Hepatocyte (in vitro differentiated cells): ENCODE measurements around the gene FGR. TPM values are rescaled to one million over a fixed set of nuclear protein-coding genes. Genes with fewer than 3 reads are reported as not detected.

Experiments
- DNase-seq: peaks from one replicate; pipeline ENCODE4 v3.0.0-alpha.2; 2016; ENCODE audit warnings: low spot score
- H2AFZ ChIP-seq: fragments of 200-600 bp; sonication (generic); 2 replicates; pipeline ENCODE4 v1.6.0; 2016; ENCODE audit warnings: antibody characterized with exemption, mild to moderate bottlenecking
- H3K27ac ChIP-seq: fragments of 200-600 bp; sonication (generic); 2 replicates; pipeline ENCODE4 v1.5.1; 2016; ENCODE audit warnings: mild to moderate bottlenecking
- H3K27me3 ChIP-seq: fragments of 200-600 bp; sonication (generic); 2 replicates; pipeline ENCODE4 v1.6.1; 2016
- H3K36me3 ChIP-seq: fragments of 200-600 bp; sonication (generic); replicated peaks from 2 replicates; pipeline ENCODE4 v1.5.1; 2016; ENCODE audit warnings: low read depth; ENCODE audit not compliant: insufficient read depth
- H3K4me1 ChIP-seq: fragments of 200-600 bp; sonication (generic); 2 replicates; pipeline ENCODE4 v1.5.1; 2016; ENCODE audit warnings: mild to moderate bottlenecking, moderate library complexity; ENCODE audit not compliant: insufficient read depth
- H3K4me2 ChIP-seq: fragments of 200-600 bp; sonication (generic); 2 replicates; pipeline ENCODE4 v1.6.0; 2016
- H3K4me3 ChIP-seq: fragments of 200-600 bp; sonication (generic); 2 replicates; pipeline ENCODE4 v1.5.1; 2016; ENCODE audit warnings: mild to moderate bottlenecking
- H3K79me2 ChIP-seq: fragments of 200-600 bp; sonication (generic); 2 replicates; pipeline ENCODE4 v1.6.0; 2017; ENCODE audit warnings: mild to moderate bottlenecking
- H3K9me2 ChIP-seq: fragments of 200-600 bp; sonication (generic); replicated peaks from 2 replicates; pipeline ENCODE4 v1.6.0; 2017; ENCODE audit warnings: mild to moderate bottlenecking; ENCODE audit not compliant: insufficient read depth
- H3K9me3 ChIP-seq: fragments of 200-600 bp; sonication (generic); 2 replicates; pipeline ENCODE4 v1.5.1; 2016; ENCODE audit warnings: low read depth, mild to moderate bottlenecking
- H4K20me1 ChIP-seq: fragments of 200-600 bp; sonication (generic); 2 replicates; pipeline ENCODE4 v1.6.0; 2016; ENCODE audit warnings: mild to moderate bottlenecking; ENCODE audit not compliant: insufficient read depth, poor library complexity, severe bottlenecking
- EZH2 ChIP-seq: fragments of 200-600 bp; sonication (generic); IDR thresholded peaks from 2 replicates; pipeline ENCODE4 v1.6.1; 2016; ENCODE audit warnings: antibody characterized with exemption, mild to moderate bottlenecking, borderline replicate concordance
- EZH2phosphoT487 ChIP-seq: fragments of 200-600 bp; sonication (generic); IDR thresholded peaks from one replicate; pipeline ENCODE4 v1.6.1; 2018; ENCODE audit warnings: antibody characterized with exemption, mild to moderate bottlenecking, low read depth, moderate library complexity; ENCODE audit not compliant: unreplicated experiment, severe bottlenecking
- WGBS: methylation state at CpG from one replicate; pipeline ENCODE4 v1.1.6; 2016; ENCODE audit warnings: low lambda C conversion rate; ENCODE audit errors: missing lambda C conversion rate; 5-methylcytosine and 5-hydroxymethylcytosine counted together
- polyA plus RNA-seq: library from polyadenylated mRNA; unstranded; fragments of >200 nt; fragmentation: Nextera tagmentation; extraction: Ambion mirVana; gene quantifications from 2 replicates; pipeline ENCODE4 v1.2.1, GENCODE V29; 2016
- total RNA-seq: library from RNA; depleted of rRNA; stranded (reverse); fragments of >200 nt; gene quantifications from 2 replicates; pipeline ENCODE4 v1.2.3, GENCODE V29; 2014
- TF ChIP-seq, protein P1 (sequence below): fragments of 200-600 bp; sonication (generic); IDR thresholded peaks from 2 replicates; pipeline ENCODE4 v1.5.1; 2016; ENCODE audit warnings: antibody characterized with exemption, mild to moderate bottlenecking; ENCODE audit not compliant: poor library complexity

Gene FGR
- total and polyA plus RNA-seq, 2 experiments from 2014 or later: 0.28 to 0.73 TPM

DNA sequence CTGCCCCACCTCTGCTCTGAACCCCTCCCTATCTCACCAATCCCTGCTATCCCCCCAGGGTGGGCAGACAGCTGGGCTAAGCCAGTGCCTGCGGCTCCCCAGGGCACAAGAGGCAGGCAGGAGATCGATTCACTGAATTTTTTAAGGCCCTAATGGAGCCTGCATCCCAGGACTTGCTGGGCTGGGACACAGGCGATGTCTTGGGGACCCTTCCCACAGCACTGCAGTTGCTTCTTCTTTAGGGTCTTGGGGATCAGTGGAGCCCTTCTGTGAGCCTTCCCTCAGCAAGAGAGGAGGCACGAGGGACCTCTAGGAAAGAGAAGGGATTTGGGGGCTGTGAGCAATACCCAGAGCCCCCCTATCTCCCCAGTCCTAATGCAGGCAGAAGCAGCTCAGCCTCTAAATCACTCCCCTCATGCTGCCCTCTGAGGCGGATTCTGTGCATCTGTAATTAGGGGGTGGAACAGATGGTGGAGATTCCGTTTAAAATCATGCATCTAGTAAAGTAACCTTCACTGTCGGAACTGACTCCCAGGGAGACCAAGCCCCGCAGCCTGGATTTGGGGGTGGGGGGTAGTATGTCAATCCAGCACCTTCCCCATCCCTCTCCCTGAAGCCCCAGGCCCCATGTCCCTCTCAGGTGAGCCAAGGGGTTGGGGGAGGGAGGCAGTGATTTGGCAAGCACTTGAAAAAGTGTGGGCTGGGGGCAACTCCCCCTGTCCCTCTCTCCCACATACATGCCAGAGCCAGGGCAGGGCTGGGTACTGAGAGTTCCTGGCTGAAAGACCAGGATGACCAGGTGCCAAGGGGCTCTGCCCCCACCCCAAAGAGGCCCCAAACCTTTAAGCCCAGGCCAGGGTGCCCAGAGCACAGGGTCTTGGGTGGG lies 41.1 kb downstream of the FGR start:
- H3K27ac ChIP-seq: peak overlapping the region; percentile 55
- peaks cover 89% of the 10 kb centered on the region for H3K4me1 ChIP-seq
- no peak for DNase-seq

DNA sequence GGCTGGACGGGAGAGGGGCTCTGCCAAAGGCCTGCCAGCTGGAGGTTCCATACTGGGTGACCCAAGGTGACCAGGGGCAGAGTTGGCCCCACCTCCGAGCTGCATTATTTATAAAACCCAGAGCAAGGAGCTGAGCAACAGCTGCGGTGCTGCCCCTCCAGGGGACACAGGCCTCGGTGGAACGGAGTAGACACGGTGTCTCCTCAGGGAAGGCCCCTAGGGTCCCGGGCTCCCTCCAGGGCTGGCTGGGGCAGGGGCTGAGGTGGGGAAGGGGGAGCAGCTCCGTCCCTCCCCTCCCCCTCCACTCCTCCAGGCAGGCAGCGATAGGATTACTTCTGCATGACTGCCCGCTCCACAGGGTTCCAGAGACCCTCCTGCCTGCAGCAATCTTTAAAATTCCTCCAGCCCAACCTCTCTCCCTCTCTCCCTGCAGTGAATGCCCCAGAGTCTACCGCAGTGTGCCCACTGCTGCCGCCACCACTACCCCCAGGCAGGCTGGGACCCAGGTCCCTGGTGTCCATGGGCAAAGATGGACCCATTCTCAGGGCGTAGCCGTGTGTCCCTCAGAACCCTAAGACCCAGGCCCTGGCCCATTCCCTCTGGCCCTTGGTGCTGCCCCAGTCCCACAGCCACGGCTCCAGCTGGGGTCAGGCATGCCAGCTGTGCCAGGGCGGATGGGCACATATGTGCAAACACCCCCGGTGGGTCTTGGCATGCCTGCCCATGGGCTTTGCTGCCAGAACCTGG lies 41.9 kb downstream of the FGR start:
- no peak for TF ChIP-seq EZH2phosphoT487
- TF ChIP-seq, protein P1, sequence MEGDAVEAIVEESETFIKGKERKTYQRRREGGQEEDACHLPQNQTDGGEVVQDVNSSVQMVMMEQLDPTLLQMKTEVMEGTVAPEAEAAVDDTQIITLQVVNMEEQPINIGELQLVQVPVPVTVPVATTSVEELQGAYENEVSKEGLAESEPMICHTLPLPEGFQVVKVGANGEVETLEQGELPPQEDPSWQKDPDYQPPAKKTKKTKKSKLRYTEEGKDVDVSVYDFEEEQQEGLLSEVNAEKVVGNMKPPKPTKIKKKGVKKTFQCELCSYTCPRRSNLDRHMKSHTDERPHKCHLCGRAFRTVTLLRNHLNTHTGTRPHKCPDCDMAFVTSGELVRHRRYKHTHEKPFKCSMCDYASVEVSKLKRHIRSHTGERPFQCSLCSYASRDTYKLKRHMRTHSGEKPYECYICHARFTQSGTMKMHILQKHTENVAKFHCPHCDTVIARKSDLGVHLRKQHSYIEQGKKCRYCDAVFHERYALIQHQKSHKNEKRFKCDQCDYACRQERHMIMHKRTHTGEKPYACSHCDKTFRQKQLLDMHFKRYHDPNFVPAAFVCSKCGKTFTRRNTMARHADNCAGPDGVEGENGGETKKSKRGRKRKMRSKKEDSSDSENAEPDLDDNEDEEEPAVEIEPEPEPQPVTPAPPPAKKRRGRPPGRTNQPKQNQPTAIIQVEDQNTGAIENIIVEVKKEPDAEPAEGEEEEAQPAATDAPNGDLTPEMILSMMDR: no peak
- no peak for TF ChIP-seq EZH2
- 73% methylated on average over 11 of the region's 17 CpGs for WGBS
- no peak overlapping the region for H2AFZ ChIP-seq
- no peak for DNase-seq
- H3K4me2 ChIP-seq: peak overlapping the region; percentile 44
- H3K9me2 ChIP-seq: no peaks in the 10 kb centered on the region
- H3K4me1 ChIP-seq: peaks cover 88% of the 10 kb centered on the region
- no peak overlapping the region for H3K27ac ChIP-seq
- H3K36me3 ChIP-seq: no peaks in the 10 kb centered on the region
- no peaks in the 10 kb centered on the region for H3K9me3 ChIP-seq
- no peak overlapping the region for H3K4me3 ChIP-seq
- no peaks in the 10 kb centered on the region for H3K27me3 ChIP-seq
- H4K20me1 ChIP-seq: peaks cover 99% of the 10 kb centered on the region
- peaks cover 100% of the 10 kb centered on the region for H3K79me2 ChIP-seq

More for the DNA sequence above, 41.1 kb downstream of the FGR start:
- peaks cover 99% of the 10 kb centered on the region for H4K20me1 ChIP-seq
- H3K4me3 ChIP-seq: no peak overlapping the region
- peaks cover 100% of the 10 kb centered on the region for H3K79me2 ChIP-seq
- H3K27me3 ChIP-seq: no peaks in the 10 kb centered on the region
- no peaks in the 10 kb centered on the region for H3K36me3 ChIP-seq
- no peaks in the 10 kb centered on the region for H3K9me2 ChIP-seq
- 57% methylated on average over 8 of the region's 8 CpGs for WGBS
- H3K4me2 ChIP-seq: peak overlapping the region; percentile 69
- TF ChIP-seq, protein P1: no peak
- no peak for TF ChIP-seq EZH2phosphoT487
- no peak for TF ChIP-seq EZH2
- no peaks in the 10 kb centered on the region for H3K9me3 ChIP-seq
- no peak overlapping the region for H2AFZ ChIP-seq

DNA sequence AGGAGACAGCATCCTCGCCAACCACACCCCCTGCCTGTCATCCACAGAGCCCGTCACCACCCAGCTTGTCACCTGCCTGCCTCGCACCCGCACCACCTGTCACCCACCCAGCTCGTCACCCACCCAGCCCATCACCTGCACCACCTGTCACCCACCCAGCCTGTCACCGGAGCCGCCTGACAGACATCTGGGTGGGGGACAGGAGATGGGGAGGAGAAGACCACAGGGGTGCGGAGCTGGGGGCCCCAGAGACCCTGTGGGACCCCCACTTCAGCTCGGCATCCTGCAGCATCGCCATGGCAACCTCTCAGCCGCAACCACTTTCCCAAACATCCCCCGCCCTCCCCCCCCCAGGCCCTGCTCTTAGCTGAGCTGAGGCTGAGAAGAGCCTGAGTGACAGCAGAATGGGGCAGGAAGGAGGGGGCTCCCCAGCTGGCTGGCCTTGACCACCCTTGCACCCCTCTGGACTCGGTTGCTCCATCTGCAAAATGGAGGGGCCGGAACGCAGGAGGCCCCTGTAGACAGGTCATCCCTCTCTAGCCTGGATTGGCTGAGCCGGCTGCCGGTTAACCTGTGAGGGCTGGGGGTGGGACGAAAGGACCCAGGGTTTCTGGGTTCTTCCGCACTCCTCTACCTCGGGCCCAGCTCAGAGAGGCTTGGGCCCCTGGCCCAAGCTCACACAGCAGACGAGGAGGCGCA lies 42.6 kb downstream of the FGR start:
- H4K20me1 ChIP-seq: peaks cover 99% of the 10 kb centered on the region
- TF ChIP-seq, protein P1: no peak
- no peak for TF ChIP-seq EZH2
- TF ChIP-seq EZH2phosphoT487: no peak
- H3K79me2 ChIP-seq: peaks cover 100% of the 10 kb centered on the region

More for the DNA sequence above, 42.6 kb downstream of the FGR start:
- Histone ChIP-seq H3K36me3 (no peaks in the 10 kb centered on the region), H3K9me3 (no peaks in the 10 kb centered on the region), H3K4me3 (no peak overlapping the region), H3K9me2 (no peaks in the 10 kb centered on the region), H3K4me2 (peak overlapping the region; percentile 44), H3K4me1 (peaks cover 81% of the 10 kb centered on the region), H2AFZ (no peak overlapping the region), H3K27ac (no peak overlapping the region), H3K27me3 (no peaks in the 10 kb centered on the region)
- WGBS: 88% methylated on average over 17 of the region's 22 CpGs
- DNase-seq: no peak
